HepG2 (cell line): Measurements from ENCODE around the gene PLRG1. TPM values are rescaled to one million over a fixed set of nuclear protein-coding genes. Genes with fewer than 3 reads are reported as not detected.

Source experiments
- CREB3 ChIP-seq: sonication (generic); formaldehyde crosslinking; IDR thresholded peaks from 2 replicates; pipeline ENCODE4 v1.5.0; 2020; ENCODE audit warnings: missing genetic modification reagents
- FOSL2 ChIP-seq: sonication (generic); formaldehyde crosslinking; IDR thresholded peaks from 2 replicates; pipeline ENCODE4 v1.4.0; 2020; ENCODE audit warnings: missing genetic modification reagents
- PAF1 ChIP-seq: IDR thresholded peaks from 2 replicates; pipeline ENCODE4 v1.6.1; 2016; ENCODE audit warnings: missing genetic modification reagents, missing compliant biosample characterization
- POLR2A ChIP-seq, 2 experiments: IDR thresholded peaks; 2 replicates each; pipeline ENCODE4 v1.6.1; 2011; ENCODE audit warnings: low read depth in 2 of 2, low read length in 2 of 2, mild to moderate bottlenecking in 1 of 2, moderate library complexity in 1 of 2; ENCODE audit not compliant: insufficient read depth in 1 of 2
- RBFOX2 ChIP-seq: fragments of 200-400 bp; formaldehyde crosslinking; IDR thresholded peaks from 2 replicates; pipeline ENCODE4 v1.6.1; 2017; ENCODE audit warnings: low read depth, mild to moderate bottlenecking, low read length
- RBM22 ChIP-seq: fragments of 200-400 bp; formaldehyde crosslinking; optimal IDR thresholded peaks from 2 replicates; pipeline ENCODE3; 2017; ENCODE audit warnings: mild to moderate bottlenecking, low read length, moderate library complexity
- THAP8 ChIP-seq: sonication (generic); formaldehyde crosslinking; IDR thresholded peaks from 2 replicates; pipeline ENCODE4 v1.5.1; 2020; ENCODE audit warnings: missing genetic modification reagents, mild to moderate bottlenecking, borderline replicate concordance
- ZNF432 ChIP-seq: sonication (generic); formaldehyde crosslinking; IDR thresholded peaks from 2 replicates; pipeline ENCODE4 v1.5.0; 2020; ENCODE audit warnings: missing genetic modification reagents, mild to moderate bottlenecking, borderline replicate concordance
- ZNF451 ChIP-seq: sonication (generic); formaldehyde crosslinking; IDR thresholded peaks from 2 replicates; pipeline ENCODE4 v1.5.0; 2020; ENCODE audit warnings: mild to moderate bottlenecking, missing genetic modification reagents
- ZNF891 ChIP-seq: sonication (generic); formaldehyde crosslinking; IDR thresholded peaks from 2 replicates; pipeline ENCODE4 v1.5.0; 2020; ENCODE audit warnings: mild to moderate bottlenecking, missing genetic modification reagents
- polyA plus RNA-seq, 8 experiments: library from polyadenylated mRNA; depleted of rRNA in 3 of 8; stranded (reverse) in 7 of 8; unstranded in 1 of 8; fragments of >200 nt; fragmentation: Illumina TruSeq in 4 of 8; extraction: Trizol in 4 of 8; gene quantifications; 2 replicates each; pipeline versions ENCODE4 v1.2.1 to v1.2.3, GENCODE V29; 2011 to 2016; ENCODE audit warnings: low read depth in 4 of 8, missing spikeins in 1 of 8, mixed read lengths in 1 of 8; ENCODE audit not compliant: insufficient read depth in 1 of 8
- total RNA-seq, 5 experiments: library from RNA; depleted of rRNA; stranded (reverse); fragments of >200 nt; fragmentation: Illumina TruSeq; extraction: Trizol; gene quantifications; 2 replicates each; pipeline ENCODE4 v1.2.3, GENCODE V29; 2016; ENCODE audit warnings: low read depth in 1 of 5
- TF ChIP-seq, protein P1 (sequence below), 2 experiments: fragments of 450-650 bp in 1 of 2; sonication (generic) in 1 of 2; formaldehyde crosslinking; IDR thresholded peaks; 2 replicates each; pipeline versions ENCODE4 v1.5.0 to v1.8.0; 2020 to 2022; ENCODE audit warnings: mild to moderate bottlenecking in 1 of 2, missing genetic modification reagents in 1 of 2
- TF ChIP-seq, protein P2 (sequence below): sonication (generic); formaldehyde crosslinking; conservative IDR thresholded peaks from 2 replicates; pipeline ENCODE4 v1.8.0; 2022; ENCODE audit warnings: mild to moderate bottlenecking, moderate library complexity, missing genetic modification reagents
- TF ChIP-seq, protein P3 (sequence below): sonication (generic); formaldehyde crosslinking; IDR thresholded peaks from 2 replicates; pipeline ENCODE4 v1.5.0; 2020; ENCODE audit warnings: mild to moderate bottlenecking, missing genetic modification reagents

Gene PLRG1
- total and polyA plus RNA-seq, 2 of the 13 experiments (the other 11 are each of a cell fraction or from before 2014, with no cell fraction given): 77.3 to 110 TPM

GRCh38 chr4:154585369-154586018, 35.3 kb upstream of the PLRG1 start (continued):
- TF ChIP-seq, protein P1, sequence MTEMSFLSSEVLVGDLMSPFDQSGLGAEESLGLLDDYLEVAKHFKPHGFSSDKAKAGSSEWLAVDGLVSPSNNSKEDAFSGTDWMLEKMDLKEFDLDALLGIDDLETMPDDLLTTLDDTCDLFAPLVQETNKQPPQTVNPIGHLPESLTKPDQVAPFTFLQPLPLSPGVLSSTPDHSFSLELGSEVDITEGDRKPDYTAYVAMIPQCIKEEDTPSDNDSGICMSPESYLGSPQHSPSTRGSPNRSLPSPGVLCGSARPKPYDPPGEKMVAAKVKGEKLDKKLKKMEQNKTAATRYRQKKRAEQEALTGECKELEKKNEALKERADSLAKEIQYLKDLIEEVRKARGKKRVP (CRISPR knock-in tag; IDR thresholded peaks at IDR 0.05): 0 out of 4 replicates have a peak, but pooled peaks of 1 of the 2 experiments have one; percentile 24
- TF ChIP-seq, protein P2, sequence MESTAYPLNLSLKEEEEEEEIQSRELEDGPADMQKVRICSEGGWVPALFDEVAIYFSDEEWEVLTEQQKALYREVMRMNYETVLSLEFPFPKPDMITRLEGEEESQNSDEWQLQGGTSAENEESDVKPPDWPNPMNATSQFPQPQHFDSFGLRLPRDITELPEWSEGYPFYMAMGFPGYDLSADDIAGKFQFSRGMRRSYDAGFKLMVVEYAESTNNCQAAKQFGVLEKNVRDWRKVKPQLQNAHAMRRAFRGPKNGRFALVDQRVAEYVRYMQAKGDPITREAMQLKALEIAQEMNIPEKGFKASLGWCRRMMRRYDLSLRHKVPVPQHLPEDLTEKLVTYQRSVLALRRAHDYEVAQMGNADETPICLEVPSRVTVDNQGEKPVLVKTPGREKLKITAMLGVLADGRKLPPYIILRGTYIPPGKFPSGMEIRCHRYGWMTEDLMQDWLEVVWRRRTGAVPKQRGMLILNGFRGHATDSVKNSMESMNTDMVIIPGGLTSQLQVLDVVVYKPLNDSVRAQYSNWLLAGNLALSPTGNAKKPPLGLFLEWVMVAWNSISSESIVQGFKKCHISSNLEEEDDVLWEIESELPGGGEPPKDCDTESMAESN (CRISPR knock-in tag): 0 out of 2 replicates have a peak, but pooled peaks have one; percentile 25
- TF ChIP-seq, protein P3, sequence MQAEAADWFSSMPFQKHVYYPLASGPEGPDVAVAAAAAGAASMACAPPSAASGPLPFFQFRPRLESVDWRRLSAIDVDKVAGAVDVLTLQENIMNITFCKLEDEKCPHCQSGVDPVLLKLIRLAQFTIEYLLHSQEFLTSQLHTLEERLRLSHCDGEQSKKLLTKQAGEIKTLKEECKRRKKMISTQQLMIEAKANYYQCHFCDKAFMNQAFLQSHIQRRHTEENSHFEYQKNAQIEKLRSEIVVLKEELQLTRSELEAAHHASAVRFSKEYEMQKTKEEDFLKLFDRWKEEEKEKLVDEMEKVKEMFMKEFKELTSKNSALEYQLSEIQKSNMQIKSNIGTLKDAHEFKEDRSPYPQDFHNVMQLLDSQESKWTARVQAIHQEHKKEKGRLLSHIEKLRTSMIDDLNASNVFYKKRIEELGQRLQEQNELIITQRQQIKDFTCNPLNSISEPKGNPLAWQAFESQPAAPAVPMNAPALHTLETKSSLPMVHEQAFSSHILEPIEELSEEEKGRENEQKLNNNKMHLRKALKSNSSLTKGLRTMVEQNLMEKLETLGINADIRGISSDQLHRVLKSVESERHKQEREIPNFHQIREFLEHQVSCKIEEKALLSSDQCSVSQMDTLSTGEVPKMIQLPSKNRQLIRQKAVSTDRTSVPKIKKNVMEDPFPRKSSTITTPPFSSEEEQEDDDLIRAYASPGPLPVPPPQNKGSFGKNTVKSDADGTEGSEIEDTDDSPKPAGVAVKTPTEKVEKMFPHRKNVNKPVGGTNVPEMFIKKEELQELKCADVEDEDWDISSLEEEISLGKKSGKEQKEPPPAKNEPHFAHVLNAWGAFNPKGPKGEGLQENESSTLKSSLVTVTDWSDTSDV (CRISPR knock-in tag): no peak
- TF ChIP-seq RBM22 (peak; percentile 90), POLR2A (IDR thresholded peaks at IDR 0.05; ENCODE audit: insufficient read depth in 1 of 2, low read depth in 2 of 2, low read length in 2 of 2) (peak; percentile 11 to 19; a peak in 1 of 4 replicates), RBFOX2 (peak; percentile 92; the same call in 1 of the 2 replicates), ZNF891 (no peak), ZNF451 (CRISPR knock-in tag) (no peak), ZNF432 (CRISPR knock-in tag) (no peak), PAF1 (CRISPR knock-in tag) (peak; percentile 66; the same call in 1 of the 2 replicates), THAP8 (CRISPR knock-in tag) (no peak), CREB3 (CRISPR knock-in tag) (no peak), FOSL2 (CRISPR knock-in tag) (0 out of 2 replicates have a peak, but pooled peaks have one; percentile 4)
